Thoracic aorta (tissue), 2 donors: ENCODE data around the gene ING3. TPM values are rescaled to one million over a fixed set of nuclear protein-coding genes. Genes with fewer than 3 reads are reported as not detected.

Experiments
- ATAC-seq: fragments of 150-250 bp; one replicate; pipeline ENCODE4 v1.8.0; 2017; ENCODE audit warnings: low read depth; ENCODE audit not compliant: insufficient number of reproducible peaks, low FRiP score
- DNase-seq: peaks from one replicate; pipeline ENCODE4 v3.0.0-alpha.2; 2020; ENCODE audit warnings: low spot score
- H3K27ac ChIP-seq, 2 donors: fragments of 200-600 bp; sonication (generic); 1 replicate in 1 of 2; 2 replicates in 1 of 2; pipeline ENCODE4 v1.5.1; 2016; ENCODE audit warnings: mild to moderate bottlenecking in 2 of 2, moderate library complexity in 2 of 2
- H3K27me3 ChIP-seq: fragments of 200-600 bp; sonication (generic); replicated peaks from 2 replicates; pipeline ENCODE4 v1.6.0; 2016; ENCODE audit warnings: mild to moderate bottlenecking; ENCODE audit not compliant: insufficient read depth
- H3K36me3 ChIP-seq: fragments of 200-600 bp; sonication (generic); one replicate; pipeline ENCODE4 v1.5.1; 2016
- H3K4me1 ChIP-seq, 2 donors: fragments of 200-600 bp; sonication (generic); 1 replicate in 1 of 2; 2 replicates in 1 of 2; pipeline versions ENCODE4 v1.5.1 to v1.6.0; 2016; ENCODE audit warnings: low read depth in 2 of 2, mild to moderate bottlenecking in 1 of 2; ENCODE audit not compliant: control insufficient read depth in 1 of 2
- H3K4me3 ChIP-seq: fragments of 200-600 bp; sonication (generic); 2 replicates; pipeline ENCODE4 v1.5.1; 2016; ENCODE audit warnings: mild to moderate bottlenecking
- H3K9me3 ChIP-seq: fragments of 200-600 bp; sonication (generic); 2 replicates; pipeline ENCODE4 v1.5.1; 2016
- total RNA-seq, 2 donors: library from RNA; depleted of rRNA; stranded (reverse); fragments of >200 nt; gene quantifications; one replicate each; pipeline versions ENCODE4 v1.1.0 to v1.2.3, GENCODE V29; 2016
- TF ChIP-seq, protein P1 (sequence below): fragments of 200-600 bp; sonication (generic); IDR thresholded peaks from one replicate; pipeline ENCODE4 v1.5.1; 2019; ENCODE audit warnings: antibody characterized with exemption

The ING3 gene
- total RNA-seq, 2 donors from 2014 or later: 12.3 to 21.2 TPM

DNA sequence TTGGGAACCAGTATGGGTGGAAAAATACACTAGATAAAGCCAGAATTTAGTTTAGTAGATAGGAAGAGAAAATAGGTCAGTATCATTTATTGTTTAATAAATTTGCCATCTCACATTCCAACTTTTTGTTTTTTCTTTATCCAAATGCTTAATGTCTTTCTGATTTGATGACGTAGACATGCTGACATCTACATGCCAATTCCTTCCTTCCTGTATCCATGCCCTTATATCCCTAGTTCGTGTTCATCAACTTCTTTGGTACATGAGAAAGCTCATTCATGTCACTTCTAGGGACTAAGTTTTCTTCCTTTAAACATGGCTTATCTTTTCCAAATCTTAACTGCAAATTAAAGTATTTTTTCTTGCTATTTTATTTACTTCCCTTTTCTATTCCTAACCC is 30.5 kb upstream of the ING3 start:
- Histone ChIP-seq H3K27ac (no peak overlapping the region), H3K4me1 (peaks cover 0 to 2% of the 10 kb centered on the region in 2 donors), H3K4me3 (no peak overlapping the region), H3K27me3 (no peaks in the 10 kb centered on the region), H3K9me3 (no peaks in the 10 kb centered on the region), H3K36me3 (no peaks in the 10 kb centered on the region)
- no peak for DNase-seq
- no peak for ATAC-seq
- TF ChIP-seq, protein P1, sequence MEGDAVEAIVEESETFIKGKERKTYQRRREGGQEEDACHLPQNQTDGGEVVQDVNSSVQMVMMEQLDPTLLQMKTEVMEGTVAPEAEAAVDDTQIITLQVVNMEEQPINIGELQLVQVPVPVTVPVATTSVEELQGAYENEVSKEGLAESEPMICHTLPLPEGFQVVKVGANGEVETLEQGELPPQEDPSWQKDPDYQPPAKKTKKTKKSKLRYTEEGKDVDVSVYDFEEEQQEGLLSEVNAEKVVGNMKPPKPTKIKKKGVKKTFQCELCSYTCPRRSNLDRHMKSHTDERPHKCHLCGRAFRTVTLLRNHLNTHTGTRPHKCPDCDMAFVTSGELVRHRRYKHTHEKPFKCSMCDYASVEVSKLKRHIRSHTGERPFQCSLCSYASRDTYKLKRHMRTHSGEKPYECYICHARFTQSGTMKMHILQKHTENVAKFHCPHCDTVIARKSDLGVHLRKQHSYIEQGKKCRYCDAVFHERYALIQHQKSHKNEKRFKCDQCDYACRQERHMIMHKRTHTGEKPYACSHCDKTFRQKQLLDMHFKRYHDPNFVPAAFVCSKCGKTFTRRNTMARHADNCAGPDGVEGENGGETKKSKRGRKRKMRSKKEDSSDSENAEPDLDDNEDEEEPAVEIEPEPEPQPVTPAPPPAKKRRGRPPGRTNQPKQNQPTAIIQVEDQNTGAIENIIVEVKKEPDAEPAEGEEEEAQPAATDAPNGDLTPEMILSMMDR: no peak

DNA sequence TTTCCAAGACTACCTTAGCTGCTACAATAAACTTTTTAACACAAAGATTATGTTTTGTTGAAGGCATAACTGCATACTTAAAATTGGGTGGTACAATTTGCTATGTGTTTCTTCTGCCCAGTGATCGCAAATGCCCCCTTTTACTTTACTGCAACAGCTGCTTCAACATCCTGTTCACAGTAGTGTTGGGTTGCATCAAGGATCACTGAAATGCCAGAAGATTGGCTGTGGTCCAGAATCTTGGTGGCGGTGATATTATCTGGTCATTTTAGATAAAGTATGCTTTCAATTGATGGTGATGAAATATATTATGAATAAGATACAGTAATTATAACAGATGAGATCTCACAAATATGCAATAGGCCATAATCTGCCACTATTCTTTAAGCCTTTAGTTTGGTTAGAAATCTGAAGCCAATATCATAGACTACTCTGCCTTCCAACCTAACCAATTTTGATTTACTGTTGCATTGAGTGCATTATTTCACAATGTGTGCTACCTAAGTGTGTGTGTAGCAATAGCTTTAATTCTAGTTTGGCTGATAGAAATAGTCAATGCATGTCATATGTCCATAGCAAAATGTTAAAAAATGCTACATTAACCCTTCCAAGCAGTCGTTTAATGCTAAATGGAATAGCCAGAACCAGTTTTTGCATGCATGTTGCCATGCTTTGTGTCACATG is 29.8 kb upstream of the ING3 start:
- peaks cover 0 to 2% of the 10 kb centered on the region in 2 donors for H3K4me1 ChIP-seq
- no peaks in the 10 kb centered on the region for H3K27me3 ChIP-seq
- no peak overlapping the region for H3K27ac ChIP-seq
- TF ChIP-seq, protein P1: no peak
- ATAC-seq (no peak), DNase-seq (no peak)
- H3K4me3 ChIP-seq: no peak overlapping the region
- H3K36me3 ChIP-seq: no peaks in the 10 kb centered on the region
- H3K9me3 ChIP-seq: no peaks in the 10 kb centered on the region

DNA sequence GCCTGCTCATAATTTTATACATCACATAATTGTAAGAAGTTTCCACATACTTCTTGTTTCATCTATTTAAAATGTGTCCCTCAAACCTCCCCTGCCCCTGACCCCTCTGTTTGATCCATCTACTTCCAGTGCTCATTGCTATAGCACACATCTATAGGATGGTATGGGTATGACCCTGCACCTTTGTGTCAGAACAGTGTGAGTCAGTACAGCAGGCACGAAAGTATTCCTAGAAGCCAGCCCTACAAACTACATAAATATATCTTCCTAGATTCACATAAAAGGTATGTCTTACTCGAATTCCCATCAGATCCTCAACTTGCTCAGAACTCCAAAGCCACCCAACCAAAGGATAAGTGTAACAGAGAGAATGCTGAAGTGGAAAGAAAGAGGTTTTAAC is 25.7 kb upstream of the ING3 start:
- Histone ChIP-seq H3K9me3 (no peaks in the 10 kb centered on the region), H3K4me3 (no peak overlapping the region), H3K27ac (no peak overlapping the region), H3K4me1 (no peaks in the 10 kb centered on the region), H3K27me3 (no peaks in the 10 kb centered on the region), H3K36me3 (no peaks in the 10 kb centered on the region)
- ATAC-seq (no peak), DNase-seq (no peak)
- TF ChIP-seq, protein P1: no peak

DNA sequence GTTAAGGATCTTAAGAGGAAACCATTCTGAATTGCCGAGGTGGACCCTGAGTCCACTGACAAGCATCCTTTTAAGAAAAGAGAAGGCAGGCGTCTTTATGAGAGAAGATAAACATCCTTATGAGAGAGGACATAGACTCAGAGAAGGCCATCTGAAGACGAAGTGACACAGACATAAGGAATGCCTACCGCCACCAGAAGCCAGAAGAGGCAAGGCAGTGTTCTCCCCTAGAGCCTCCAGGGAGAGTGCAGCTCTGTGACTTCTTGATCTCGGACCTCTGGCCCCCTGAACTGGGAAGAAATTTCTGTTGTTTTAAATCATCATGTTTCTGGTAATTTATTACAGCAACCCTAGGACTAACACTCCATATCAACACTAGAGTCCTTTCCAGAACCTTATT is 25.2 kb upstream of the ING3 start:
- Histone ChIP-seq H3K9me3 (no peaks in the 10 kb centered on the region), H3K36me3 (no peaks in the 10 kb centered on the region), H3K4me3 (no peak overlapping the region), H3K4me1 (no peaks in the 10 kb centered on the region), H3K27ac (no peak overlapping the region), H3K27me3 (no peaks in the 10 kb centered on the region)
- DNase-seq (no peak), ATAC-seq (no peak)
- TF ChIP-seq, protein P1: no peak

DNA sequence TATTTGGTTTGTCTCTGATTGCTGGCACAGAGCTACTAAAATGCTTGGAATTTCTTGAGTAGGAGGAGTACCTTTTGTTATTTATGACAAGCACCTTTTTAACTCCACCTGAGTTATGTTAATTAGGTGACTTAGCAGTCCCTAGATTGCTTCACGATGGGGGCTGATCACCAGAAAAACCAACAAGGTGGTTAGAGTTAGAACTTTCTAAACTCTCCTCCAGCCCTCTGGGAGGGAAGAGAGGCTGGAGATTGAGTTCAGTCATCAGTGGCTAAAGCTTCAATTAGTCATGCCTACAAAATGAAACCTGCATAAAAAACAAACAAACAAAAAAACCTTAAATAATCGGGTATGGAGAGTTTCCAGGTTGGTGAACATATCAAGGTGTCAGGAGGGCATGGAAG is 23.6 kb upstream of the ING3 start:
- no peak overlapping the region for H3K4me3 ChIP-seq
- no peak for ATAC-seq
- no peaks in the 10 kb centered on the region for H3K27me3 ChIP-seq
- TF ChIP-seq, protein P1: no peak
- no peaks in the 10 kb centered on the region for H3K36me3 ChIP-seq
- H3K4me1 ChIP-seq: no peaks in the 10 kb centered on the region
- no peak overlapping the region for H3K27ac ChIP-seq
- no peaks in the 10 kb centered on the region for H3K9me3 ChIP-seq
- DNase-seq: no peak
